Measurements from ENCODE around the gene CENPP. TPM values are rescaled to one million over a fixed set of nuclear protein-coding genes. Genes with fewer than 3 reads are reported as not detected.

CENPP gene
- total RNA-seq, 4 donors from 2014 or later = 2.8 to 51.2 (median 4.9) TPM

DNA sequence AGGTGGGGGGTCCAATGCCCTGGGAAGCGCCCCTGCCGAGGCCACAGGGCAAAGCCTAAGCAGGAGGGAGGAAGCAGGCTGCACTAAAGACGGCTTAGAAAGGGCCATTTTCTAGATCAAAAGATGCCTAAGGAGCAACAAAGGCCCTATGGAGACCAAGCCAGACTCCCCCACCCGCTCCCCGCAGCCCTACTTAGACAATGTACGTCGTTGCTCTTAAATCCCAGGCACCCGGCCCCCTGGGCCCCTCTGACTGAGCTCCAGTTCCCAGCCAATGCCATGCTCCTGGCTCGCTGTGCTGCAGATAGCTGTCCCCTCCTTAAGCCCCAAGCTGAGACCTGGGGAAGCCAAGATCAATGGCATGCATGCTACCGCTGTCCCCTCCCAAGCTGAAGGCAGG is 333.8 kb downstream of the CENPP start:
- H3K27ac ChIP-seq = no peak overlapping the region
- H3K27me3 ChIP-seq = no peaks in the 10 kb centered on the region
- TF ChIP-seq POLR2A (IDR thresholded peaks at IDR 0.05) (no peak), CTCF (IDR thresholded peaks at IDR 0.05) (no peak)
- no peaks in the 10 kb centered on the region for H3K4me1 ChIP-seq
- no peaks in the 10 kb centered on the region for H3K9me3 ChIP-seq
- H3K4me3 ChIP-seq = no peak overlapping the region
- peaks cover 0 to 29% (median 0%) of the 10 kb centered on the region in 3 donors for H3K36me3 ChIP-seq
- no peak for DNase-seq

DNA sequence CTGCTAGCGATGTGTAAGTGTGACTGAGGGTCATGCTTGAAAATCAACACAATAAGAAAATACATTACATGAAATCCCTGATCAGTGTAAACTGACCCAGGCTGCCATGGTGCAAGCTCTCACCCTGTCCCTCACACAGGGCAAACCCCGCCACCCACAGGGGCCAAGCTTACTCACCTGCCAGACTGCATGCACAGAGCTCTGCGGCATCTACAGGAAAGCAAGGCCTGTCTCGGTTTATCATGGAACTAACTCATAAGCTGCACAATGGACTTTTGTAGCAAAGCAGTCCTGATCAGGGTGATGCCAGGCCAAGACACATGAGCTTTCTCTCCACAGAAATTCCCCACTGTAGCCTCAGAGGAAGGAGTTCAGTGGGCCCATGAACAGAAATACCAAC is 334.5 kb downstream of the CENPP start:
- no peaks in the 10 kb centered on the region for H3K9me3 ChIP-seq
- no peaks in the 10 kb centered on the region for H3K27me3 ChIP-seq
- no peak for DNase-seq
- no peak for TF ChIP-seq POLR2A (IDR thresholded peaks at IDR 0.05)
- no peak for TF ChIP-seq CTCF (IDR thresholded peaks at IDR 0.05)
- peaks cover 0 to 25% (median 0%) of the 10 kb centered on the region in 3 donors for H3K36me3 ChIP-seq
- no peaks in the 10 kb centered on the region for H3K4me1 ChIP-seq
- H3K4me3 ChIP-seq = no peak overlapping the region
- no peak overlapping the region for H3K27ac ChIP-seq

- Histone ChIP-seq H3K36me3 (peaks cover 0 to 19% (median 0%) of the 10 kb centered on the region in 3 donors), H3K27ac (no peak overlapping the region), H3K4me3 (no peak overlapping the region), H3K9me3 (no peaks in the 10 kb centered on the region), H3K4me1 (no peaks in the 10 kb centered on the region), H3K27me3 (no peaks in the 10 kb centered on the region)
- DNase-seq = no peak
- no peak for TF ChIP-seq CTCF (IDR thresholded peaks at IDR 0.05)
- no peak for TF ChIP-seq POLR2A (IDR thresholded peaks at IDR 0.05)
Observed at GRCh38 chr9:92661127-92661526, 335.4 kb downstream of the CENPP start.

DNA sequence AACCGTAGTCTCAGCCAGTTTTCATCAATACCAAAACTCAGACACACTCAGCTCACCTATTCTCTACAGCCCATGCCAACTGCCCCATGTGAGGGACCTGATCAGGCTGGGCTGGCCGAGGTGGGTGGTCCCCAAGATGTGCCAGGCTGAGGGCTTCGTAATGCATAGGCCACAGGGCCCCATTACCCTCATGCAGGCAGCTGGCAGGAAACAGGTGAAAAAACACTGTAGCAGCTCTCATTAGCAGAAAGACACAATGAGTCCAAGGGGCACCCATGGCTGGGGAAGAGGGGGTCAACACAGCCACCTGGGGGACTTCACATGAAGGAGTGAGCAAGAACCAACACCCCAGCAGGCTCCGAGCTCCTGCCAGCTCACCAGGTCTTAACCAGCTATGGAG is 336.0 kb downstream of the CENPP start:
- Histone ChIP-seq H3K9me3 (no peaks in the 10 kb centered on the region), H3K4me1 (no peaks in the 10 kb centered on the region), H3K27ac (no peak overlapping the region), H3K36me3 (peaks cover 0 to 15% (median 0%) of the 10 kb centered on the region in 3 donors), H3K27me3 (no peaks in the 10 kb centered on the region), H3K4me3 (no peak overlapping the region)
- TF ChIP-seq POLR2A (IDR thresholded peaks at IDR 0.05) = no peak
- no peak for DNase-seq

GRCh38 chr9:92663126-92663525 is 337.4 kb downstream of the CENPP start:
- Histone ChIP-seq H3K9me3 (no peaks in the 10 kb centered on the region), H3K4me1 (peaks cover 0 to 6% (median 0%) of the 10 kb centered on the region in 4 donors), H3K27ac (no peak overlapping the region), H3K4me3 (no peak overlapping the region), H3K36me3 (peaks cover 0 to 7% (median 0%) of the 10 kb centered on the region in 3 donors), H3K27me3 (no peaks in the 10 kb centered on the region)
- TF ChIP-seq POLR2A (IDR thresholded peaks at IDR 0.05) = no peak
- no peak for TF ChIP-seq CTCF (IDR thresholded peaks at IDR 0.05)
- no peak for DNase-seq

GRCh38 chr9:92663951-92664350 is 338.2 kb downstream of the CENPP start:
- H3K4me1 ChIP-seq = peaks cover 0 to 13% (median 2%) of the 10 kb centered on the region in 4 donors
- H3K27ac ChIP-seq = no peak overlapping the region
- TF ChIP-seq POLR2A (IDR thresholded peaks at IDR 0.05) (no peak), CTCF (IDR thresholded peaks at IDR 0.05) (no peak)
- no peaks in the 10 kb centered on the region for H3K27me3 ChIP-seq
- peaks cover 0 to 4% (median 0%) of the 10 kb centered on the region in 3 donors for H3K36me3 ChIP-seq
- no peaks in the 10 kb centered on the region for H3K9me3 ChIP-seq
- no peak for DNase-seq
- H3K4me3 ChIP-seq = no peak overlapping the region
